Panc1 (cell line): Measurements from ENCODE around the gene CBLN2. TPM values are rescaled to one million over a fixed set of nuclear protein-coding genes. Genes with fewer than 3 reads are reported as not detected.

Source experiments
- ATAC-seq: fragments of 200-7000 bp; cut with Tn5 transposase; 2 replicates; pipeline ENCODE4 v1.9.1; 2020; ENCODE audit warnings: mild to moderate bottlenecking, moderate library complexity
- BruUV-seq: library from RNA; stranded (reverse); fragments of 400-500 nt; replicated peaks from 2 replicates; lab custom pipeline; 2021; lab: Mats Ljungman, UMichigan
- CTCF ChIA-PET: fragments of 300-600 bp; sonication (Branson Sonifier 250); formaldehyde crosslinking; loops from one replicate; lab custom pipeline; 2022; ENCODE audit warnings: antibody characterized with exemption; lab: Charles Lee
- POLR2A ChIA-PET: fragments of 300-600 bp; sonication (Branson Sonifier 250); formaldehyde crosslinking; loops from one replicate; lab custom pipeline; 2022; ENCODE audit warnings: antibody characterized with exemption; lab: Charles Lee
- DNase-seq: peaks from one replicate; pipeline ENCODE4 v3.0.0-alpha.2; 2010; ENCODE audit warnings: low read depth, low spot score
- H3K27ac ChIP-seq: 2 replicates; pipeline ENCODE4 v1.5.1; 2011; ENCODE audit warnings: mild to moderate bottlenecking, low read length, inconsistent platforms
- H3K27me3 ChIP-seq: fragments of 200-500 bp; sonication (Bioruptor generic); 2 replicates; pipeline ENCODE4 v1.6.0; 2014; ENCODE audit warnings: low read length, inconsistent platforms; ENCODE audit not compliant: control insufficient read depth, insufficient read depth
- H3K36me3 ChIP-seq: fragments of 200-500 bp; sonication (Bioruptor generic); 2 replicates; pipeline ENCODE4 v1.5.1; 2014; ENCODE audit warnings: inconsistent platforms, mild to moderate bottlenecking, low read length, moderate library complexity; ENCODE audit not compliant: control insufficient read depth, insufficient read depth
- H3K4me1 ChIP-seq: 2 replicates; pipeline ENCODE4 v1.5.1; 2011; ENCODE audit warnings: inconsistent platforms, mild to moderate bottlenecking, low read length, moderate library complexity; ENCODE audit not compliant: control insufficient read depth, insufficient read depth
- H3K4me3 ChIP-seq, 2 experiments: 2 replicates each; pipeline ENCODE4 v1.5.1; 2011 to 2012; ENCODE audit warnings: low read depth in 2 of 2, low read length in 2 of 2, mild to moderate bottlenecking in 2 of 2, inconsistent platforms in 1 of 2, moderate library complexity in 1 of 2
- H3K9me3 ChIP-seq: fragments of 200-500 bp; sonication (Bioruptor generic); 2 replicates; pipeline ENCODE4 v1.5.1; 2014; ENCODE audit warnings: low read depth, mild to moderate bottlenecking, inconsistent platforms, low read length, moderate library complexity; ENCODE audit not compliant: control insufficient read depth, insufficient read depth
- CTCF ChIP-seq: fragments of 450-650 bp; IDR thresholded peaks from 2 replicates; pipeline ENCODE4 v1.5.1; 2017; ENCODE audit warnings: mild to moderate bottlenecking
- POLR2AphosphoS5 ChIP-seq: IDR thresholded peaks from 2 replicates; pipeline ENCODE4 v1.6.1; 2012; ENCODE audit warnings: mild to moderate bottlenecking, low read depth, low read length, moderate library complexity
- REST ChIP-seq, 2 experiments: IDR thresholded peaks; 2 replicates each; pipeline ENCODE4 v1.6.1; 2011 to 2012; ENCODE audit warnings: low read depth in 2 of 2, control low read depth in 1 of 2, low read length in 1 of 2, mild to moderate bottlenecking in 1 of 2, moderate library complexity in 1 of 2; ENCODE audit not compliant: insufficient read depth in 1 of 2
- SIN3A ChIP-seq: IDR thresholded peaks from 2 replicates; pipeline ENCODE4 v1.6.1; 2012; ENCODE audit warnings: low read depth, mild to moderate bottlenecking, low read length, moderate library complexity, borderline replicate concordance; ENCODE audit not compliant: insufficient read depth
- TCF7L2 ChIP-seq: IDR thresholded peaks from 2 replicates; pipeline ENCODE4 v1.6.1; 2011; ENCODE audit warnings: mild to moderate bottlenecking, low read depth, low read length, inconsistent platforms
- in situ Hi-C: cut with HindIII; loops from 2 replicates; pipeline ENCODE4 v1.10.0; 2016; ENCODE audit warnings: low sequenced_read_pairs, low pct_unique_long_range_greater_than_20kb
- intact Hi-C: fragments of 100-400 bp; cut with micrococcal nuclease; formaldehyde crosslinking; loops from one replicate; pipeline ENCODE4 v1.10.0; 2022; ENCODE audit not compliant: unreplicated experiment
- total RNA-seq: library from RNA; stranded (reverse); gene quantifications from one replicate; pipeline ENCODE4 v1.2.1, GENCODE V29; 2021; ENCODE audit not compliant: unreplicated experiment

CBLN2 gene
- total RNA-seq, 1 experiment from 2014 or later, result 5.7 TPM

- POLR2A ChIA-PET, result no interaction called here
- H3K4me3 ChIP-seq, result no peak overlapping the region
- intact Hi-C loops (no loop called here), in situ Hi-C loops (no loop called here)
- H3K4me1 ChIP-seq, result no peaks in the 10 kb centered on the region
- no peak overlapping the region for H3K27ac ChIP-seq
- H3K9me3 ChIP-seq, result no peaks in the 10 kb centered on the region
- H3K36me3 ChIP-seq, result no peaks in the 10 kb centered on the region
- BruUV-seq, result no TSS peak
- CTCF ChIA-PET, result no interaction called here
- H3K27me3 ChIP-seq, result no peaks in the 10 kb centered on the region
- TF ChIP-seq TCF7L2 (no peak), POLR2AphosphoS5 (no peak), CTCF (no peak), SIN3A (no peak), REST (IDR thresholded peaks at IDR 0.05; ENCODE audit: insufficient read depth in 1 of 2, low read depth in 2 of 2, low read length in 1 of 2) (no peak)
- DNase-seq, result no peak
- ATAC-seq, result no peak
Measured at GRCh38 chr18:72572896-72573295, 28.8 kb upstream of the CBLN2 start.

GRCh38 chr18:72566290-72566689, 22.1 kb upstream of the CBLN2 start:
- in situ Hi-C loops (no loop called here), intact Hi-C loops (no loop called here)
- Histone ChIP-seq H3K9me3 (no peaks in the 10 kb centered on the region), H3K4me3 (no peak overlapping the region), H3K4me1 (no peaks in the 10 kb centered on the region), H3K36me3 (no peaks in the 10 kb centered on the region), H3K27me3 (no peaks in the 10 kb centered on the region), H3K27ac (no peak overlapping the region)
- POLR2A ChIA-PET, result no interaction called here
- no TSS peak for BruUV-seq
- DNase-seq (no peak), ATAC-seq (no peak)
- CTCF ChIA-PET, result no interaction called here
- TF ChIP-seq SIN3A (no peak), TCF7L2 (no peak), CTCF (no peak), REST (IDR thresholded peaks at IDR 0.05; ENCODE audit: insufficient read depth in 1 of 2, low read depth in 2 of 2, low read length in 1 of 2) (no peak), POLR2AphosphoS5 (no peak)
